CD4-positive, alpha-beta T cell treated with Interleukin-10 for 1 hour (primary cell): ENCODE measurements around the gene TTLL3.
A peak's percentile ranks its signal among the peaks of the same experiment; 100 is the strongest.
"Not testable (repeated sequence)": the region's sequence is repeated elsewhere in the genome, so short reads cannot be mapped to it uniquely, and the experiment has no call there.

Experiments used
- DNase-seq: peaks from one replicate; pipeline ENCODE4 v3.0.0-alpha.2; 2020

The TTLL3 gene

DNA sequence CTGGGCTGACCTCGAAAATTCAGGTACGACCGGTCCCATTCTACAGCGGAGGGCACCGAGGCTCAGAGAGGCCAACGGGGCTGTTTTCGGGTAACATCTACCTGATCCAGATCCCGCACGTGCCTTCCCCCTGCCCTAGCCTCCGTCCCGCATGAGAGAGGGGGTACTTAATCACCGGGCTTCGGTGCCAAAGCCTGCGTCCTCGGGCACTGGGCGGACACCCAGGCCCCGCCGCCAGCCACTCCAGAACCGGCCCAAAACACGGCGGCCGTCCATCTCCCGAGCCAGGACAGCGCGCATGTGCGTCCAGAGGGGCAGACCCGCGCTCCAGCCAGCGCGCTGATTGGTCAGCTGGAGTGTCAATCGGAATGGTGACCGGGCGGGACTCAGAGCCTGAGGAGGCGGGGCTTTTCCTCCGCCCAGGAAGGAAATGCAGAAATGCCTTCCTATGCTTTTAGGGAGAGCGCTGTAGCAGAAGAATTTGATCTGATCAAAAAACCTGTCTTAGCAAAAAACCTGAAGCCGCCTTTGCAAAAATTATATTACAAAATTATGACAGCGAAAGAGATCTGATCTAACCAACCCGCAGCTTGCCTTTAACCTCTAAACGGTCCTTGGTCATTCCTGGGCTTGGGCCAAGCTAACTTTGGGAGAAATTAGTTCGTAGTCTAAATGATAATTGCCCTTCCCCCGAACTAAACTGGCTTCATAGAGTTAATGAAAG lies 33.8 kb downstream of the TTLL3 start, which contains the start of gene RPUSD3:
RPUSD3 (minus strand) TSS at position 294 of the 724 bp plus-strand sequence; CDS start at position 276, 18 bp downstream.
- DNase-seq: peak; percentile 97

DNA sequence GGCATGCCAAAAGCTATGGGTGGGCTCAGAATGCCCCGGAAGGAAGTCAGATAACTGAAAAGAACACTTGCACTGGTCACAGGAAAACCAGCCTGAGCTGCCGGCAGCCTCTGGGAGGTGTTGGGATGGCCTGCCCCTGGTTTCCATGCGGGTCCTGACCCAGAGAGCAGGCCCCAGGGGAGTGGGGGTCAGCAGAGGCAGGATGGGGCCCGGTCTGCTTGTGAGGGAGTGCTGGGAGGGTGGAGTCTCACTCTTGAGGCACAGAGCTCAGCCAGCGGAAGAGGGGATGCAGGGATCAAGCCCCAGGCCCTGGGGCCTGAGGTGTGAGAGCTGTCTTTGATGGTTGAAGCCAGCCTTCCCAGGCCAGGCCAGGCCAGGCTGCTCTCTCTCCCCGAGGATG lies 36.2 kb downstream of the TTLL3 start:
- no peak for DNase-seq

DNA sequence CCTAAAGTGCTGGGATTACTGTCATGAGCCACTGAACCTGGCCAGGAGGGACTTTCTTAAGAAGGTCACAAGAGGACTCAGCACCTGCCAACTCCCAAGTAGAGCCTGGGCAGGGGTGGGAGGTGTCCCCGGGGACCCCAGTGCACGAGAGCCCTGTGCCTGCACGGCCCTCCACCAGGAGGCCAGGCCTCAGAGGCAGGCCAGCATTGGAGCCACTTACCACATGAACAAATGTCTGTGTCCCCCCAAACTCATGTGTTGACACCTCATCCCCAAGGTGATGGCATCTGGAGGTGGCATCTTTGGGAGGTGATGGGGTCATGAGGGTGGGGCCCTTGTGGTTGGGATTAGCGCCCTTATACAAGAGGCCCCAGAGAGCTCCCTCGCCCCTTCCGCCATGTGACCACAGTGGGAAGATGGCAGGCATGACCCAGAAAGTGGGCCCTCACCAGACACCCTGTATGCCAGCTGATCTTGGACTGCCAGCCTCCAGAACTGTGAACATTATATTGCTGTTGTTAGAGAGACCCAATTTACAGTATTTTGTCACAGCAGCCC lies 36.9 kb downstream of the TTLL3 start:
- DNase-seq: no peak

DNA sequence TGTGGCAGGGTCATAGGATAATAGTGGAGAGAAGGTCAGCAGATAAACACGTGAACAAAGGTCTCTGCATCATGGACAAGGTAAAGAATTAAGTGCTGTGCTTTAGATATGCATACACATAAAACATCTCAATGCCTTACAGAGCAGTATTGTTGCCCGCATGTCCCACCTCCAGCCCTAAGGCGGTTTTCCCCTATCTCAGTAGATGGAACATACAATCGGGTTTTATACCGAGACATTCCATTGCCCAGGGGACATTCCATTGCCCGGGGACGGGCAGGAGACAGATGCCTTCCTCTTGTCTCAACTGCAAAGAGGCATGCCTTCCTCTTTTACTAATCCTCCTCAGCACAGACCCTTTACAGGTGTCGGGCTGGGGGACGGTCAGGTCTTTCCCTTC lies 37.8 kb downstream of the TTLL3 start:
- DNase-seq: not testable (repeated sequence)

DNA sequence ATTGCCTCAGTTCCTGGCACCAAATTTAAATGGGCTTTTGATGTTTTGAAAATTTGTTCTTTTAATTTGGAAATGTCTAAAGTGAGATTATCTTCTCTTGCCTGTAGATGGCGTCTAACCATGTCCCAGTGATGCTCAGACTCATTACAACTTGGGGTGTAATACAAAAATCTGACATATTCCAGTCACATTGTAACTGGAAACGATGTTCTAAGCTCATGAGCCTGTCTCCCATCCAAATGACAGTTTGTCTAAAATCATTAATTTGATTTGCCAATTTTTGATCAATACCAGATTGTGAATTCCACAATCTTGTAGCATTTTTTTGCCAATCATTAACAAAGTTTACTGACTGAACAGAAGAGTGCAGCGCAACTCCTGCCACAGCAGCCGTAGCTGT lies 38.8 kb downstream of the TTLL3 start:
- peak; percentile 63 for DNase-seq

DNA sequence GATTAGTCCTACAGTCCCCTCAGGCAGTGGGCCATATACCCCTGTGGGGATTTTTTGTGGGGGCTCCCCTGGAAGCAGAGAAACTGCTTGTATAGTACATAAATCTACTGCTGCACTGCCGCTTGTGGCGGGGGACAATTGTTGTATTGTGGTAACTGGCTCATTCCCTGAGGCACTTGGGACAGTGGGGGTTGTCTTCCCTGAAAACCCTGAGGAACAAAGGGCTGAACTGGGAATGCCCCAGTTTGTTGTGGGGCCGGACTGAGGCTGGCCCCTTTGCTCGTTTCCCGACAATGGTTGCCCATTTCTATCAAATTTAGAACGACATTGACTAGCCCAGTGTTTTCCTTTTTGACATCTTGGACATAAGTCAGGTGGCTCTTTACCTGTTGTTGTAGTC lies 41.3 kb downstream of the TTLL3 start:
- not testable (repeated sequence) for DNase-seq

DNA sequence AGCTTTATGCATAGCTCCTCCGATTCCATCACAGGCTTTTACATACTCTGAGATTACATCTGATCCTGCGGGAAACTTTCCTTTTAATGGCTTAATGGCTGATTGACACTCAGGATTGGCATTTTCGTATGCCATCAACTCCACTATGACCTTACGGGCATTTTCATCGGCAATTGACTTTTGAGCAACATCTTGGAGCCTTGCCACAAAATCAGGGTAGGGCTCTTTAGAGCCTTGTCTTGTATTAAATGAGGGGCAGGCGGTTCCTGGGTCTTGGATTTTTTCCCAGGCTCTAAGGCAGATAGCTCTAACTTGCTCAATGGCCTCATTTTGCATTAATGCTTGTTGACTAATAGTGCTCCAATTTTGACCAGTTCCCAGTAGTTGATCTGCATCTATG lies 41.9 kb downstream of the TTLL3 start:
- not testable (repeated sequence) for DNase-seq

DNA sequence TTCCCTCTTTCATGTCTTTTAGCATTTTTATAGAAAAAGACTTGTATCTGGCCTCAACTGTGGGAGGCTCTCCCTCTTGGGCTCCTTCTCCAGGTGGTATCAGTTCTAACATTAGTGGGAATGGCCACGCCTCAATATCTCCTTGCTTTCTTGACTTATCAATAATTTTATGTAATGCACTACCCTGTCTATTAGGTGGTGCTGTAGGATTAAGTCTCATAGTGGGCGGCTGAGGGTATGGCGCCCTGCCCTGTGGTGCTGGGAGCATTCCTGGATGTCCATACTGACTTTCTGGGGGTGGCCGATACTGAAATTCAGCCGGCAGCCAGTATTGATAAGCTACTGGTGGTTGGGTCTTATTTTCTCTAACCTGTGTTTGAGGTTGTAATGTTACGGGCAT lies 42.5 kb downstream of the TTLL3 start:
- no peak for DNase-seq

DNA sequence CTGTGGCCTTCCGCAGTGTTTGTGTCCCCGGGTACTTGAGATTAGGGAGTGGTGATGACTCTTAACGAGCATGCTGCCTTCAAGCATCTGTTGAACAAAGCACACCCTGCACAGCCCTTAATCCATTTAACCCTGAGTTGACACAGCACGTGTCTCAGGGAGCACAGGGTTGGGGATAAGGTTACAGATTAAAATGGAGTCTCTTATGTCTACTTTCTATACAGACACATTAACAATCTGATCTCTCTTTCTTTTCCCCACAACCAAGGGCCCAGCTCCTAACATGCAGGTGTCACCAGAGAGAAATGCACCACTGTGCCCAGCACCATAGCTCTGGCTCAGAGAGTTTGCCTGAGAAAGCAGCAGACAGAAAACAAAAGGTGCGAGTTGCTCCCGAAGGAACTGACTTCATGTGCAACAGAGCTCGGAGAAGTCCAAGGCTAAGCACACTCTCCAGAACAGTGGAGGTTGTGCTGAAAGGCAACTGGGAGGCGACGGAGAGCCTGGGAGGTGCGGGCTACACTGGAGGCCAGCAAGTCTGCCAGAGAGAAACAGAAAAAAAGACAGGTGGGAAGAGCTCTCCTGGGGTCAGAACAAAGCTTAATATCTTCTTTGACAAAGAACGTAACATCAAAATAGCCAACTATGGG lies 44.4 kb downstream of the TTLL3 start:
- not testable (repeated sequence) for DNase-seq

DNA sequence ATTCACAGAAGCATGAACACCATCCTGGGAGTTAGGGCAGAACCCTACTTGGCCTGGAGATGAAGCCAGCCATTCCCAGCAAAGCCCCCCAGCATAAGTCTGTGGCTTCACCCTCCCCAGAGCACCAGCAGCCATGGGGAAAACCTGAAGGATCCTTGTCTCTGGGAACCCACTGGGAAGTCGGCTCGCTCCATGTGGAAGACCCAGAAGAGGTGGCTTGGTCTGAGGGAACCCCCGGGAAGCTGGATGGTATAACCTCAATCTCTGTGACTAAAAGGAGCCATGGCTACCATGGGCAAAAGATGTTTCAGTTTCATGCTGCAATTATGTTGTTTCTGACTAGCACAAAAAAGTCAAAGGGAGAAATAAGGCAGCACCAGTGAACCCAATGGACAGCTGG lies 45.5 kb downstream of the TTLL3 start:
- DNase-seq: no peak

DNA sequence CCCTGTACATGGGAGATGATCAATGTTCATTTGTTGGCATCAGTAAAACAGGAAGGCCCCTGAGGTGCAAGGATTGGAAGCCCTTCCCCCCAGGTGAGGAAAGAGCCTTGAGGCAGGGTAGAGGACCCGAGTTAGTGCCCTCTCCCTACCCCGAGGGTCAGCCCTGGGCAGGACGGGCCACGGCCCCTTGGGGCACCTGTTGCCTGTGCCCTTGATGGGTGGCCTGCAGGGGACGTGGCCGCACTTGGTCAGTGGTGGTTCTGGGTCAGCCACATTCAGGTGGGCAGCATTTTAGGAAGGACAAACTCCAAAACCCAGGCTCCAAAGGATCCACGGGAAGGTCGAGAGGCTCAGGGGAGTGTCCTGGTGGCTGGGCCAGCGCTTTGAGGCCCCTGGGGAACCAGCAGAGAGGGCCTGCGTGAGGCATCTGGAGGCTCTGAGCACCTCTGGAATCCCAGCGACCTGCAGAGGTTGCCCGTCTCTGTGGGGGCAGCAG lies 49.5 kb downstream of the TTLL3 start:
- DNase-seq: no peak

DNA sequence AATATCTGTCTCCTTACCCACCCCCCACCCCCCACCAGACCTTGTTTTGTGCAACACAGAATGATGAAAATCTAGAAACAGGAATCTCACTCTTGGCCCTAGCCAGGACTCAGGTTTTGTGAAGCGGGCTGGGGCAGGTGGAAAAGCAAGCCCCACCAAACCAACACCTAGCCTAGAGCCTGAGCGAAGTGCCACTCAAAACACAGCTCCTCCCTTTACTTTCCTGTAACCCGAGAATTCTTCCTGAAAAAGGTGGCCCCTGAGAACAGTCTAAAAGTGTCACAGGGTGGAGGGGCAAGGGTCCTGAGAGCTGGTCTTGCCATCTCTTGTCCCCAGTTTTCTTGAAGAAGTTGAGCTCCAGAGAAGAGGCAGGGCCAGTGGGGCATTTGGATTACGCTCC lies 51.1 kb downstream of the TTLL3 start:
- DNase-seq: no peak

DNA sequence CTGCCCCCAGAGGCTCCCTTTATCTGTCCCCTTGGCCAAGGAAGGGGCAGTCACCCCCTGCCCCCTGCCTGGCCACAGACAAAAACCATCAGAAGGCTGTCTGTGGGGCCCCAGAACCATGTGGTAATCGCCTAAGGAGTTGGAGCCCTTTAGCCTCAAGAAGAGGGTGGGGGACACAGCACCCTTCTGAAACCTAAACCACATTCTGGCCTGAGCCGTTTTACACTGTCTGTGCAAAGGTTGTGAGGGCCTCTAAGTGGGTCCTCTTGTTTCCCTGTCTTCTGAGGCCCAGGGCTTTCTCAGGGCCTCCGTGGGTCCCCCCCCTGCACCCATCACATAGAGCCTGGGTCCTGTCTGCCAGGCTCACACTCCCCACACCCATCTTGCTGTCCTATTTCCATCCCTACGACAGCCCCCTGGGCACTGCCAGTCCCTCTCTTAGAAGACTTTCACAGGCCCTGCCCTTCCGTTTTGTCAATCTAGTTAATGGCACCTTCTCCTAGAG lies 51.6 kb downstream of the TTLL3 start:
- no peak for DNase-seq

DNA sequence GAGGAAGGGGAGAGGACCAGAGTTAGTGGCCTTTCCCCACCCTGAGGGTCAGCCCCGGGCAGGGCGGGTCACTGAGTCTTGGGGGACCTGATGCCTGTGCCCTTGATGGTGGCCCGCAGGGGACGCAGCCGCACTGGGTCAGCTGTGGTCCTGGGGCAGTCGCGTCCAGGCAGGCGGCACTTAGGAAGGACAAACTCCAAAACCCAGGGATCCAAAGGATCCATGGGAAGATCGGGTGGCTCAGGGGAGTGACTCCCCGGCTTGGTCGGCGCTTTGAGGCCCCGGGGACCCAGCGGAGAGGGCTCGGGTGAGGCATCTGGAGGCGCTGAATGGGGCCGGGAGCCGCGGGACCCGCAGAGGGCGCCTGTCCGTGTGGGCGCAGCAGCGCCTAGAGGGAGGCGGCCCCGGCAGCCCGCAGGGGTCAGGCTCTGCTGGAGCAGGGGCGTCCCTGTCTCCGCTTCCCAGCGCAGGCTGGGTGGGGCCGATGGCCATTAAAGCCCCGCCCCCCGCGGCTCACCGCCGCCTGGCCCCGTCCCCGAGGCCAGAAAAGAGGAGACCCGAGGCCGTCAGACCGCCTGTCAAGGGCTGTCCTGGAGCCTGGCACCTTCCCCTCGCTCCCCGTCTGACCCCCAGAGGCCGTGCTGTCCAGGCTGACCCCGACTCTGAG lies 52.5 kb downstream of the TTLL3 start:
- peak; percentile 28 for DNase-seq

DNA sequence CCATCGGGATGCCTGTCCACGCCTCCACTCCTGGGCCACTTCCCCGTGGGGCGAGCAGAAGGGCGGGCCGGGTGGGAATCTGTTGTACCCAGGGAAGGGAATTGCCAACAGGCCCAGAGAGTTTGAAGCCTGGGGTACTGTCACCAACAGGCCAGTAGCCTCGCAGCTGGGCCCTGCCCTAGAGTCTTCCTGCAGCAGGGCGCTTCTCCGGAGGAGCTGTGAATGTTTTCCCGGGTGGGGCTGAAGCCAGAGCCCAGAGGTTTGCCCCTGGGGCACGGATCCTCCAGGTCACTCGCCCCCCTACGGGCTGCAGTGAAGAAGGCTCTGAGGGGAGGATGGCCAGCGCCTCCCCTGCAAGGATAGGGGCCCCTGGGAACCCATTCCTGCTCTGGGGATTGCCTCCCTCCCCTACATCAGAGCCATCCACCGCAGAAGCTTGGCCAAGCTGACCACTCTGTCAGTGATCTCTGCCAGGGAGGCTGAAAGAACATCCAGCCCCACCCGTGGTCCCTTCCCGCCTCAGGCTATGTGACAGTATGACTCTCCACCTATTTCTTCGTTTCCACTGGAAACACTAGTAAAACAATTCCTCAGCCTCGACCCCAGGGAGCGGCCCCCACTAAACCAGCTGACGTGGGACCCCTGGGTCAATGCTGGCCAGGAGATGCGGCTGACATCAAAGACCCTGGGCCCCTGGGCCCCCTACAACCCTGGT lies 53.2 kb downstream of the TTLL3 start:
- no peak for DNase-seq

DNA sequence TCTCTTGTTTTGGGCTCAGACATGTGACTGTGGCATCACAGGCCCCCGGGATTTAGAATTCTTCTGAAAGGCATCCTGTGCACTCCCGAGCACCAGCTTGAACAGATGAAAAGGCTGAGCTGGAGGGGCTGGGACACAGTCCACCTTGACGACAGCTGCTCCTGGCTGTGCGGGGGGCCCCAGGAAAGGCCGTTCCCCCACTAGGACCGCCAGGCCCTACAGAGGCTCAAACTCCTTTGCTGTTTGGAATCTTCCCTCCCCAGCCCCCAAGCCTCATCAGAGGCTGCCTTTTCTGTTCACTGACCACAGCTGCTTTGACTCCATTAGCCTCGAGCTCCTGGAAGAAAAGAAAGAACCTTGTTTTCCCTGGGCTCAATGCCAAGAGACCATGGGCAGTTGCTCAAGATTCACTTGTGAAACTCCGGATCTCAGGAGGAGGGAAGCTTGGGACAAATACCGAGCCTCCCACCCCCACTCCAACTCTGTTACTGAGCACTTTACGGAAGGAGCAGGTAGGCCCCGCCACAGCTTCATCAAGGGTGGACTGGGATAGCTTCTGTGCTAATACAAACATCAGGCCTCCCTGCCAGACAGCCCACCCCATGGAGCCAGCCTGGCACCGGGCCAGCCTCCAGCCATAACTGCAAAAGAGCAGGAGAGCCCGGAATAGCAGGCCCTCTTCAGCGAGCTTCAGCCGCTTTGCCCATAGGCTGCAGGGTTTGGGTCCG lies 54.3 kb downstream of the TTLL3 start:
- DNase-seq: no peak

DNA sequence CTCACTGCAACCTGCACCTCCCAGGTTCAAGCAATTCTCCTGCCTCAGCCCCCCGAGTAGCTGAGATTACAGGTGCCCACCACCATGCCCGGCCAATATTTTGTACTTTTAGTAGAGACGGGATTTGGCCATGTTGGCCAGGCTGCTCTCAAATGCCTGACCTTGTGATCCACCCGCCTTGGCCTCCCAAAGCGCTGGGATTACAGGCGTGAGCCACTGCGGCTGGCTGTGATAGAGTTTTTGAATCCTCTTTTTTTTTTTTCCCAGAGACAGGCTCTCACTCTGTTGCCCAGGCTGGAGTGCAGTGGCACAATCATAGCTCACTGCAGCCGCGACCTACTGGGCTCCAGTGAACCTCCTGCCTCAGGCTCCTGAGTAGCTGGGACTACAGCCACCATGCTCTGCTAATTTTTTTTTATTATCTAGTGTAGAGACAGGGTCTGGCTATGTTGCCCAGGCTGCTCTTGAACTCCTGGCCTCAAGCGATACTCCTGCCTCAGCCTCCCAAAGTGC lies 55.1 kb downstream of the TTLL3 start:
- DNase-seq: not testable (repeated sequence)

DNA sequence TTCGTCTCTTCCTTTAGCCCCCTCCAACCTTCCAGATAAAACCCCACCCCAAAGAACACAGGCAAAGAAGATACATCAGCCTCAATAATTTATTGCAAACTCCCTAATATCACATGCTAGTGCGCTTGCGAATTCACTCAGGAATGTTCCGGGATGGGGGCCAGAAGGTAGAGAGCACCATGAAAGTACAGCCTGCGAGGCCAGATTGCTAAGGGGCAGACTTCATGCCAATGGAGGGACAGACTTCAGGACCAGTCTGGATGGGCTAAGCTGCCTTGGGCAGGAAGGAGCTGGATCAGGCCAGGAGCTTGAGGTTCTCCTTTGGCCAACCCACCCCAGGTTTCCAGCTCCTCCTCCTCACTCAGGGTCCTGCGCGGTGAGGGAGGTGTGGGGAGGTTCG lies 56.6 kb downstream of the TTLL3 start:
- no peak for DNase-seq

DNA sequence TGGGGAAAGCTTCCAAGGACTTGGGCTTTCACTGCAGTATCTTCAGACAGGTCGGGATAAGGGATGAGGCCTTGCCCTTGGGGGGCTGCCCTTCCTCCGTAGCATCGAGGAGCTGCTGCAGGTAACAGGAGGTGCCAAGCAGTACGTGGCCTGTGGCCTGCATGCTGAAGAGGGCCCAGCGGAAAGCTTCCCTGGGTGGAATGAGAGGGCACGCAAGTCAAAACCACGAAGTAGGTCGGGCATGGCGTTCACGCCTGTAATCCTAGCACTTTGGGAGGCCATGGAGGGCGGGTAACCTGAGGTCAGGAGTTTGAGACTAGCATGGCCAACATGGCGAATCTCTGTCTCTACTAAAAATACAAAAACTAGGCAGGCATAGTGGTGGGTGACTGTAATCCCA lies 57.0 kb downstream of the TTLL3 start:
- no peak for DNase-seq

DNA sequence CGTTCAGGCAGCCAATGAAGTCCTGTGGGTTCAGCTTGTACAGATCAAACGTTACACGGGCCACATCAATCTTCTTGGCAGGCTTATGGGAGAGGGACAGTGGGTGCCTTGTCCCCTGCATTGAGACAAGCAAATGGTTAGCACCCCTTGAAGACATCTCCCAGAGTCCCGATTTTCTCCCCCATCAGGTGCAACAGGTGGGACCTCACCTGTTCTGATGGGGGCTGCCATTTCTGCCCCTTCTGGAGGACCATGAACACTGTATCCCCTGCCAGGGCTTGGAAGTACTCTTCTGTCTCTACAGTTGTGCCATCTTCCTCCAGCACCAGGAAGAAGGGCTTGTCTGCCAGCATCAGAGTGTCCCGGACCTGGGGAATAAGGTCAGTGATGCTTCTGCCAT lies 59.9 kb downstream of the TTLL3 start:
- DNase-seq: no peak

DNA sequence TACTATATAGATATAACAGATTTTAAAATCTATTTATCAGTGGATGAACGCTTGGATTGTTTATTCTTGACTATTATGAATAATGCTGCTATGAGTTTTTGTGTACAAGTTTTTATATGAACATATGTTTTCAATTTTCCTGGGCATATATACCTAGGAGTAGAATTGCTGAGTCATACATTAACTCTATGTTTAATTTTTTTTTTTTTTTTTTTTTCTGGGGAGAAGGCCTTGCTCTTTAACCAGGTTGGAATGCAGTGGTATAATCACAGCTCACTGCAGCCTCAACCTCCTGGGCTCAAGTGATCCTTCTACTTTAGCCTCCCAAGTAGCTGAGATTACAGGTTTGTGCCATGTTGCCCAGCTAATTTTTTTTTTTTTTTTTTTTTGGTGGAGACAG lies 60.9 kb downstream of the TTLL3 start:
- no peak for DNase-seq

DNA sequence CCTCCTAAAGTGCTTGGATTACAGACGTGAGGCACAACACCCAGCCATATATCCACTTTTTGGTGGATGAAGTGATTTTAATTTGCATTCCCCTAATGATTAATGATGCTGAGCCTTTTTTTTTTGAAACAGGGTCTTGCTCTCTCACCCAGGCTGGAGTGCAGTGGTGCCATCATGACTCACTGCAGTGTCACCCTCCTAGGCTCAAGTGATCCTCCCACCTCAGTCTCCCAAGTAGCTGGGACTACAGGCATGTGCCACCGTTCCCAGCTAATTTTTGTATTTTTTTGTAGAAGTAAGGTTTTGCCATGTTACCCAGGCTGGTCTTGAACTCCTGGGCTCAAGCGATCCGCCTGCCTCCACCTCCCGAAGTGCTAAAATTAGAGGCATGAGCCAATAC lies 62.0 kb downstream of the TTLL3 start:
- not testable (repeated sequence) for DNase-seq
